ENCODE measurements around the gene TAF3.
"Not testable (repeated sequence)": the region's sequence is repeated elsewhere in the genome, so short reads cannot be mapped to it uniquely, and the experiment has no call there.

The TAF3 gene

DNA sequence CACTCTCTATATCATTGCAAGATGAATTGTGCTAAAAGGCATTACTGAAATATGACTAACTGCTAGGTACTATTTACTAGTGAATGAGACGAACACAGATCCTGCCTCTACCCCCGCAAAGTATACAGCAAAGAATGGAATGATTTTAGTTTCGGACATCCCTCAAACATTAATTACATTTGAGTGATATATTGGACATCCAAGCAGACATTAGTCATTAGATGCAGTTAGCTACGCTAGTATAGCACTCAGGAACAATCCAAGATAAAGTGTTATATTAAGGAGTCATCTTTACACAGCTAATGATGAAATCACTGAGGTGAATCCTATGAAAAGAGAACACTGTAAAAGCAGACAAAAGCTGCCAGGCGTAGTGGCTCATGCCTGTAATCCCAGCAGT, 7.3 kb upstream of the TAF3 start:
- no peak for DNase-seq

DNA sequence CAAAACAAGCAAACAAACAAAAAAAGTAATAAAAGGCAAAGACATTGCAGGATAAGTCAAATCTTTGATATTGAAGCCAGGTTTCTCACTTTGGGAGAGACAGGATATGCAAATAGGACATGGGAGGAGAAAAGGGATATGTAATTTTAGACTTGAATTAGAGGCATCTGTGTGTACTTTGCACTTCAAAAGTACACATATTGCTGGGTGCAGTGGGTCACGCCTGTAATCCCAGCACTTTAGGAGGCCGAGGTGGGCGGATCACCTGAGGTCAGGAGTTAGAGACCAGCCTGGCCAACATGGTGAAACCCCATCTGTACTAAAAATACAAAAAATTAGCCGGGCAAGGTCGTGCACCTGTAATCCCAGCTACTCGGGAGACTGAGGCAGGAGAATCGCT, 6.6 kb upstream of the TAF3 start:
- not testable (repeated sequence) for DNase-seq

DNA sequence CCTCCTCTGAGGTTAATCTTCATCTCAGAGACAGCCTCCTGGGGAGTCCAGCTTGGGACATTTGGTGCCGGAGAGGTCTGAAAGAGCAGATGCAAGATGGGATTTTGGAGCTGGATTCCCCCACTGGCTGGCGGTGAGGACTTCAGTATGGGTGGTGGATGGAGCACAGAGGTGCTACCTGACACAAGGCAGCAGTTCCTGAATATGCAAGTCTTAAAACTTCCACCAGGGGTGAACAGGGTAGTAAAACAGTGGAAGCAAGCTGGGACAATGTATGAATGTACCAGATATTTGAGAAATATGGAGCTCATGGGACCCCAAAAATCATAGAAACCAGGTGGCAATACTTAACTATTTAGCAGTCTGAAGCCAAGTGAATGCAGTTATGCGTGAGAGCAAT, 4.8 kb upstream of the TAF3 start:
- DNase-seq: no peak

- DNase-seq: no peak
Measured at GRCh38 chr10:7817576-7817975, 729 bp upstream of the TAF3 start.

- no peak for DNase-seq
Measured at GRCh38 chr10:7817984-7818294, 366 bp upstream of the TAF3 start.

- no peak for DNase-seq
Measured at GRCh38 chr10:7819121-7819460, 786 bp downstream of the TAF3 start.

DNA sequence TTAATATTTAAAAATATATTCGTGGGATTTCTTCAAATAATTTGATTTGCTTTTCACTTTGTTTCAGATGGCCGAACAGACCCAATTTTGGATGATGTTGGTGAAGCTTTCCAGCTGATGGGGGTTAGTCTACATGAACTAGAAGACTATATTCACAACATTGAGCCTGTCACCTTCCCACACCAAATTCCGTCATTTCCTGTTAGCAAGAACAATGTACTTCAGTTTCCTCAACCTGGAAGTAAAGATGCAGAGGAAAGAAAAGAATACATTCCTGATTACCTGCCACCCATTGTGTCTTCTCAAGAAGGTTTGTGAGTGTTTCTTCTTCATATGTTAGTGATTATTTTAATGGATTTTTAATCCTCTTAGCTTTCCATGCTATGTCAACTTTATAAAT, 5.9 kb downstream of the TAF3 start:
- no peak for DNase-seq

DNA sequence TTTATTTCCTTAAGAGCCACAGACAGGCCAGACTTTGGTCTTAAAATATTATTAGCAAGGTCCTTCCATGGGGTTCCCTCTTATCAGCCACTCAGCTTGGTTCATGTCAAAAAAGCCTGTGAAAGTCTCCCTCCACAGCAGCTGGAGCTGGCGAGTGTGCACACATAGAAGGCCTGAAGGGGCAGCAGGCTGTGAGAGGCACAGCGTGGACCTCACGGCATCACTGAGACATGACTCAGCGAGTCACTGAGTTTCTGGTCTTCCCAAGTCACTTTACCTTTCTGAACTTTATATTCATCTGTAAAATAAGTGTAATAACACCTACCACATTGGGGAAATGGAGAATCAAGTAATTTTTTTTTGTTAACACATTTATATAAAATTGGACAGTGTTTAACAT, 8.7 kb downstream of the TAF3 start:
- no peak for DNase-seq

DNA sequence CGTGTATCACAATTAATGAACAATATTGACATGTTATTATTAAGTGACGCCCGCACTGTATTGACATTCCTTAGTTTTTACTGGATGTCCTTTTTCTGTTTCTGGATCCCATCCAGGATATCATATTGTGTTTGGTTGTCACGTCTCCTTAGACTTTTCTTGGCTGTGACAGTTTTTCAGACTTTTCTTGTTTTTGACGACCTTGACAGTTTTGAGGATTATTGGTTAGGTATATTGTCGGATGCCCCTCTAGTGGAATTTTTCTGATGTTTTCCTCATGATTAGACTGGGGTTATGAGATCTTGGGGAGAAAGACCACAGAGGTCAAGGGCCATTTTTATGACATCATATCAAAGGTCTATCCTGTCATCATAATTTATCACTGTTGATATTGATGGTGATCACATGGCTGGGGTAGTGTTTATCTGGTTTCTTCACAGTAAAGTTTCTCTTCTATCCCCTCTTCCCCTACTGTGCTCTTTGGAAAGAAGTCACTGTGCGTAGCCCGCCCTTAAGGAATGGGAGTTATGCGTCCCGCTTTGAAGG, 11.1 kb downstream of the TAF3 start:
- no peak for DNase-seq

- DNase-seq: no peak
Measured at GRCh38 chr10:7832060-7832459, 13.8 kb downstream of the TAF3 start.

DNA sequence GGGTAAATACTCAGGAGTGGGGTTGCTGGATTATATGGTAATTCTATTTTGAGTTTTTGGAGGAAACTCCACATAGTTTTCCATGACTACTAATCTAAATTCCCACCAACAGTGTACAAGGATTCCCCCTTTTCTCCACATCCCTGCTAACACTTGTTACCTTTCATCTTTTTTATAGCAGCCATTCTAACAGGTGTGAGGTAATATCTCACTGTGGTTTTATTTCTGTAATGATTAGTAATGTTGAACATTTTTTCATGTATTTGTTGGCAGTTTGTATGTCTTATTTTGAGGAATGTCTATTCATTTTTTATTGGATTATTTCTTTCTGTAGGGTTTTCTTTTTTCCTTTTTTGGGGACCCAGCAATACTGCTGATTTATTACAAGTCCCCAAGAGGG, 14.9 kb downstream of the TAF3 start:
- DNase-seq: no peak

GRCh38 chr10:7834262-7834661, 16.0 kb downstream of the TAF3 start:
- no peak for DNase-seq

- no peak for DNase-seq
Measured at GRCh38 chr10:7836571-7836970, 18.3 kb downstream of the TAF3 start.

DNA sequence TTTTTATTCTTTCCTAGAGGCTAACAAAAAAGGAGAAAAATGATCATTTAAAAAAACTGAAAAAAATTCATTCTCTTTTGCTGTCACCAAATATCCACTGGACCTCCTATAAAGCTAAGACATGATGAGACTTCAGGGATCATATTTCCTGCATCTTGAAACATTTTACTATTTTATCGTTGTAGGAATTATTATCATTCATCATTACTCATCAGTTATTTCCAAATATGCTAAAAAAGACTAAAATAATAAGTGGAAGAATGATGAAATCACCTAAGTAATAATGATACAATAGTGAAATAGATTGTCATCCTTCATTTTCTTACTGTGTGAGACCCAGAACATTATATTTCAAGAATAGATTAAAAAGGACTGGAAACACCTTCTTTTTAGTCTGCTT, 28.3 kb downstream of the TAF3 start:
- DNase-seq: no peak

DNA sequence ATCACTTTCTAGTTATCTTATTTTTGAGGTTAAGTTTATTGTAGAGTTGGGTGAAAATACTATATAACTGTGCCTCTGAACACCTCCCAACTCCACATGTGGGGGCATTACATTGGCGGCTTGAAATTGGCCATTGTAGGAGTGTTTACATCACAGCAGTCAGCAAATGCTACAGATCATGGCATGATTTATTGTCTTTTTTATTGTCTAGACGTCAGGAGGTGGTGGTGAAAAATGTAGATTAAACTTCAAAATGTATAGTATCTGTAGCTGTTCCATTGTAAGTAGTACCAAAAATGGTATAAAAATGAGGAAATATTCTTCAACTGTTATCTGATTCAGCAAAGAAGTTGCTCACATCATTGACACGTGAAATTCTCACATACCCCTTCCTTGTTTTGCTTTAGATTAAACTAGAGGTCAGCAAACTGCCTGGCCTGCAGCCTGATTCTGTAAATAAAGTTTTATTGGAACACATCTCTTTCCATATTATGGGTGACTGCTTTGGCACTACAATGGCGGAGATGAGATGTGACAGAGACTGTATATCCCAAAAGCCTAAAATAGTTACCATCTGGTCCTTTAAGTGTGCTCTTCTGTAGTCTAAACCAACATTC, 35.0 kb downstream of the TAF3 start:
- no peak for DNase-seq

GRCh38 chr10:7853890-7854289, 35.6 kb downstream of the TAF3 start:
- DNase-seq: no peak

DNA sequence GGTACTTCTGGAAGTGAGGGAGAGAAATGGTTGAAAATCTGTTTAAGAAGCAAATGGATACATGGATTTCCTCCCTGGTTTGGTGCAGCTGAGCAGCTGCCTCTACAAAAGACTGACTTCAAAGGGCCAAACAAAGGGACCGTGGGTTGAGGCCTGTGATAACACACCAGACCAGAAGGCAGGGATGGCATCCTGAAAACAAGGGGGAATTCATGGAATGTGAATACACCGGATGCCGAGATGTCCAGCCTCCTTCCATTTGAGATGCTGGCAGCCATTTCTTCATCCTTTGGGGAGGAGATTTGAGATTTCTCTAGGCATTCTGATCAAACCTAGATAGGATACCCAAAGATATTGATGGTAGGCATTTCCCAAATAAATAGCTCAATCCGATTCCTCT, 36.9 kb downstream of the TAF3 start:
- DNase-seq: no peak

- DNase-seq: no peak
Measured at GRCh38 chr10:7856678-7857077, 38.4 kb downstream of the TAF3 start.

- DNase-seq: no peak
Measured at GRCh38 chr10:7857262-7857661, 39.0 kb downstream of the TAF3 start.

- DNase-seq: no peak
Measured at GRCh38 chr10:7861509-7862120, 43.3 kb downstream of the TAF3 start.

DNA sequence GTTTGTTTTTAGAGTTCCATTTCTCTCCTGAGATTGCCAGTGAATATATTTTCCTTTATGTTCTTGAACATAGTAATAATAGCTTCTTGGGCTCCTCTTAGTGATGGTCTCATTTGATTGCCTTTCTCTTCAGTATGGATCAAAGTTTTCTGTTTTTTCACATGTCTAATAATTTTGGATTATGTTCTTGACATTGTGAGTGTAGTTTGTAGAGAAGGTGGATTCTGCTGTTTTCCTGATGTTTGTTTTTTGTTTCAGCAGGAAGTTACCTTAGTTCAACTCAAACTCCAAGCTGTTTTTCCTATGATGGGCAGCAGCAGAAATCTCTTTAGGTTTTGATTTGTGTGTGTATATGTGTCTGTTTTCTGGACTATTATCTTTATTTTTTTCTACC, 43.8 kb downstream of the TAF3 start:
- no peak for DNase-seq

DNA sequence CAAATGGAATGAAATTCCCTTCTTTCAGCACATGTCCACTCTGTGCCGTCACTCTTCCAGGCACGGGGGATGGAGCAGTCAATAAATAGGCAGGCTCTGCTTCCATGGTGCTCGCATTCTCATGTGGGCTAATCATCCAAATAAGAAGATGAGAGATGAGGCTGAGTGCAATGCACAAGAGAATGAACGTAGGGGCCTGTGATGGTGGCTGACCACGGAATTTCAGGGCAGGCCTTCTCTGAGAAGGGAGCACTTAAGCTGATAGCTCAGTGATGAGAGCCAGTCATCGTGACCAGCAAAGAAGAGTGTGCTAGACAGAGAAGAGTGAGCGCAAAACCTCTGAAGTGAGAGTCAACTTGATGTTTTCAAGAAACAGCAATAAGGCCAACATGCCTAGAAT, 47.9 kb downstream of the TAF3 start:
- DNase-seq: no peak

DNA sequence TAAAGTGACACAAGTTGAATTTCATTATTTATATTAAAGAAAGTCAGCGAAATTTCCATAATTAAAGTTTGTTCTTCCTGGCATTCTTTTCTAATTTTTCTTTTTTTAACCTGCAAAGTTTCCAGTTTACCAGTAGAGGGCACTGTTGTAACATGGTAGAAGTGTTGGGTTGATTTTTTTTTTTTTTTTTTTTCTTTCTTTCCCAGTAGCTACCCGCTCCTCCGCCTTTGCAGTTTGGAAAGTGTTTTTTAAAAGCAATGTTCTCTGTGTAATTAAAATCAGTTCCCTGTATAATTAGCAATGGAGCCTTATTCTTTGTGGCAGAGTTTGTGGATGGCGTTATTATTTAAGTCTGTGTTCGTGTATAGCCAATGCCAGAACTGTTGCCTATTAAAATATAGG, 53.7 kb downstream of the TAF3 start:
- DNase-seq: no peak

GRCh38 chr10:7874864-7875263, 56.6 kb downstream of the TAF3 start:
- DNase-seq: no peak

GRCh38 chr10:7876541-7877127, 58.3 kb downstream of the TAF3 start:
- no peak for DNase-seq
